Ovary (tissue), 3 donors: ENCODE measurements around the gene ATP6V1F.

Experiments used
- CTCF ChIP-seq, 3 donors: fragments of 450-650 bp in 2 of 3; fragments of 200-600 bp in 1 of 3; IDR thresholded peaks; one replicate each; pipeline versions ENCODE4 v1.5.1 to v1.8.0; 2016 to 2022; ENCODE audit warnings: antibody characterized with exemption in 3 of 3, mild to moderate bottlenecking in 1 of 3
- POLR2A ChIP-seq: fragments of 450-650 bp; IDR thresholded peaks from one replicate; pipeline ENCODE4 v1.6.1; 2017; ENCODE audit warnings: antibody characterized with exemption, mild to moderate bottlenecking, moderate library complexity
- donor health status: DM: no; HTN: no; CAD: no.

- TF ChIP-seq POLR2A, result no peak
- TF ChIP-seq CTCF (IDR thresholded peaks at IDR 0.05), result no peak
These were observed 30.8 kb downstream of the ATP6V1F start for GRCh38 chr7:128893251-128894100.
